SK-N-SH treated with all-trans-retinoic acid at 6 μM for 48 hours (cell line): Measurements from ENCODE around the gene DSTYK.

Experiments used
- ATAC-seq: fragments of 200-7000 bp; cut with Tn5 transposase; 3 replicates; pipeline ENCODE4 v1.9.1; 2020; ENCODE audit warnings: mild to moderate bottlenecking, moderate library complexity
- ARNTL ChIP-seq: fragments of 450-650 bp; formaldehyde crosslinking; IDR thresholded peaks from 2 replicates; pipeline ENCODE4 v1.5.0; 2020; ENCODE audit warnings: low read depth, mild to moderate bottlenecking, moderate library complexity, borderline replicate concordance
- CSDC2 ChIP-seq: fragments of 250-450 bp; sonication (Bioruptor Pico); IDR thresholded peaks from 2 replicates; pipeline ENCODE4 v1.5.0; 2020; ENCODE audit warnings: mild to moderate bottlenecking, moderate library complexity
- CSRNP3 ChIP-seq: fragments of 250-450 bp; sonication (Bioruptor Pico); IDR thresholded peaks from 2 replicates; pipeline ENCODE4 v1.5.1; 2021; ENCODE audit warnings: mild to moderate bottlenecking, moderate library complexity
- ESRRG ChIP-seq: fragments of 250-450 bp; sonication (Bioruptor Pico); IDR thresholded peaks from 2 replicates; pipeline ENCODE4 v1.6.1; 2021; ENCODE audit warnings: mild to moderate bottlenecking
- GLIS3 ChIP-seq: fragments of 250-450 bp; sonication (Bioruptor Pico); IDR thresholded peaks from 2 replicates; pipeline ENCODE4 v1.5.0; 2020; ENCODE audit warnings: mild to moderate bottlenecking, moderate library complexity
- ISL1 ChIP-seq: fragments of 250-450 bp; sonication (Bioruptor Pico); IDR thresholded peaks from 2 replicates; pipeline ENCODE4 v2.1.2; 2022; ENCODE audit warnings: mild to moderate bottlenecking, moderate library complexity
- OSR1 ChIP-seq: fragments of 250-450 bp; sonication (Bioruptor Pico); IDR thresholded peaks from 2 replicates; pipeline ENCODE4 v1.8.0; 2022; ENCODE audit warnings: moderate library complexity, mild to moderate bottlenecking, inconsistent platforms
- RARB ChIP-seq: fragments of 250-450 bp; sonication (Bioruptor Pico); IDR thresholded peaks from 2 replicates; pipeline ENCODE4 v1.8.0; 2021; ENCODE audit warnings: mild to moderate bottlenecking, moderate library complexity
- SNAI2 ChIP-seq: fragments of 250-450 bp; sonication (Bioruptor Pico); IDR thresholded peaks from 2 replicates; pipeline ENCODE4 v1.5.0; 2020; ENCODE audit warnings: mild to moderate bottlenecking, moderate library complexity
- TCF4 ChIP-seq: fragments of 250-450 bp; sonication (Bioruptor Pico); IDR thresholded peaks from 2 replicates; pipeline ENCODE4 v1.8.0; 2021; ENCODE audit warnings: mild to moderate bottlenecking, moderate library complexity, borderline replicate concordance
- TOX ChIP-seq: fragments of 250-450 bp; sonication (Bioruptor Pico); IDR thresholded peaks from 2 replicates; pipeline ENCODE4 v1.8.0; 2021; ENCODE audit warnings: mild to moderate bottlenecking, moderate library complexity, borderline replicate concordance
- ZC3H10 ChIP-seq: fragments of 250-450 bp; sonication (Bioruptor Pico); IDR thresholded peaks from 2 replicates; pipeline ENCODE4 v1.5.1; 2021; ENCODE audit warnings: mild to moderate bottlenecking, moderate library complexity
- ZFP3 ChIP-seq: fragments of 250-450 bp; sonication (Bioruptor Pico); IDR thresholded peaks from 2 replicates; pipeline ENCODE4 v1.5.0; 2020; ENCODE audit warnings: mild to moderate bottlenecking, moderate library complexity
- ZNF8 ChIP-seq: fragments of 450-650 bp; formaldehyde crosslinking; IDR thresholded peaks from 2 replicates; pipeline ENCODE4 v1.5.0; 2020; ENCODE audit warnings: mild to moderate bottlenecking, moderate library complexity
- TF ChIP-seq, protein P1 (sequence below): fragments of 250-450 bp; sonication (Bioruptor Pico); IDR thresholded peaks from 2 replicates; pipeline ENCODE4 v1.8.0; 2021; ENCODE audit warnings: low read depth, mild to moderate bottlenecking, moderate library complexity, borderline replicate concordance
- TF ChIP-seq, protein P2 (sequence below): fragments of 250-450 bp; sonication (Bioruptor Pico); IDR thresholded peaks from 2 replicates; pipeline ENCODE4 v1.8.0; 2020; ENCODE audit warnings: mild to moderate bottlenecking, moderate library complexity, borderline replicate concordance

The DSTYK gene

DNA sequence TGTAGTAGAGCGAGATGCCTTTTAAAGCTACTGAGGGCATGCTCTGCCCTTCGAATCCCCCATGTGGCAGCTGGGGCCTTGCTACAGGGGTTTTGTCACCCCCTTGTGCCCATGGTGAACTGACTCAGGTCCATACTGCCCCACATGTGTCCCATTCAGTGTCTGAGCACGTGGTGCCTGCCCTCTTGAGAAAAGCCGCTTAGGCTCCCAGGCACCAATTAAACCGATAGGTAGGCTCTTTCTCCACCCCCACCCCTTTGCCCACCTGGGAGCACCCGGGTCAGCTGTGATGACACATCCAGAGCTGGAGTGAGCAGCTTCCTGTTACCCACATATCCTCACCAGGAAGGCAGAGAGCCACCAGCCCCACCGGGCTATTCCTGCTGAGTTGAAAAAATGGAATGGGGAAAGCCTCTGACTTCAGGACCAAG lies 46.8 kb upstream of the DSTYK start:
- TF ChIP-seq ESRRG (CRISPR knock-in tag): no peak
- TF ChIP-seq, protein P1, sequence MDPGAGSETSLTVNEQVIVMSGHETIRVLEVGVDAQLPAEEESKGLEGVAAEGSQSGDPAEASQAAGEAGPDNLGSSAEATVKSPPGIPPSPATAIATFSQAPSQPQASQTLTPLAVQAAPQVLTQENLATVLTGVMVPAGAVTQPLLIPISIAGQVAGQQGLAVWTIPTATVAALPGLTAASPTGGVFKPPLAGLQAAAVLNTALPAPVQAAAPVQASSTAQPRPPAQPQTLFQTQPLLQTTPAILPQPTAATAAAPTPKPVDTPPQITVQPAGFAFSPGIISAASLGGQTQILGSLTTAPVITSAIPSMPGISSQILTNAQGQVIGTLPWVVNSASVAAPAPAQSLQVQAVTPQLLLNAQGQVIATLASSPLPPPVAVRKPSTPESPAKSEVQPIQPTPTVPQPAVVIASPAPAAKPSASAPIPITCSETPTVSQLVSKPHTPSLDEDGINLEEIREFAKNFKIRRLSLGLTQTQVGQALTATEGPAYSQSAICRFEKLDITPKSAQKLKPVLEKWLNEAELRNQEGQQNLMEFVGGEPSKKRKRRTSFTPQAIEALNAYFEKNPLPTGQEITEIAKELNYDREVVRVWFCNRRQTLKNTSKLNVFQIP (CRISPR knock-in tag): no peak
- TF ChIP-seq OSR1 (CRISPR knock-in tag): no peak
- TF ChIP-seq CSDC2 (CRISPR knock-in tag): no peak
- no peak for TF ChIP-seq RARB (CRISPR knock-in tag)
- no peak for ATAC-seq

DNA sequence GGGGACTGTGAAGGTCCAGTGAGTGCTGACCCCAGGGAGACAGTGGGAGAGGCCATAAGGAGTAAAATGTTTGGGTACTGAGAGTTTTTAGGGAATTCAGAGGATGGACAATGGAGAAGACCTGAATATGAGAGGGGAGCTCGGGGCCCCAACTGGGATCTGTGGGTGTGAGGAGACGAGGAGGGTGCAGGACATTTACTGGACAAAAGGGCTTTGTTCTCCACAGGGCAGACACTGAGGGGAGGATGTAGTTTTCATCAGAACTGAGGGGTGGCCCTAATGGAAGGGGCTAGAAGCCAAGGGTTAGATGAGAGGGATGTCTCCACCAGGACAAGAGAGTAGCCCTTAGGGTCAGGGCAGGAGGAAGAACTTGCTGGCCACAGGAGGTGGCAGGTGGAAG lies 46.2 kb upstream of the DSTYK start:
- TF ChIP-seq ARNTL (CRISPR knock-in tag) (no peak), ZNF8 (CRISPR knock-in tag) (no peak), TCF4 (CRISPR knock-in tag) (no peak)
- TF ChIP-seq, protein P2, sequence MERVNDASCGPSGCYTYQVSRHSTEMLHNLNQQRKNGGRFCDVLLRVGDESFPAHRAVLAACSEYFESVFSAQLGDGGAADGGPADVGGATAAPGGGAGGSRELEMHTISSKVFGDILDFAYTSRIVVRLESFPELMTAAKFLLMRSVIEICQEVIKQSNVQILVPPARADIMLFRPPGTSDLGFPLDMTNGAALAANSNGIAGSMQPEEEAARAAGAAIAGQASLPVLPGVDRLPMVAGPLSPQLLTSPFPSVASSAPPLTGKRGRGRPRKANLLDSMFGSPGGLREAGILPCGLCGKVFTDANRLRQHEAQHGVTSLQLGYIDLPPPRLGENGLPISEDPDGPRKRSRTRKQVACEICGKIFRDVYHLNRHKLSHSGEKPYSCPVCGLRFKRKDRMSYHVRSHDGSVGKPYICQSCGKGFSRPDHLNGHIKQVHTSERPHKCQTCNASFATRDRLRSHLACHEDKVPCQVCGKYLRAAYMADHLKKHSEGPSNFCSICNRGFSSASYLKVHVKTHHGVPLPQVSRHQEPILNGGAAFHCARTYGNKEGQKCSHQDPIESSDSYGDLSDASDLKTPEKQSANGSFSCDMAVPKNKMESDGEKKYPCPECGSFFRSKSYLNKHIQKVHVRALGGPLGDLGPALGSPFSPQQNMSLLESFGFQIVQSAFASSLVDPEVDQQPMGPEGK: no peak
- no peak for ATAC-seq

GRCh38 chr1:205256951-205257625 lies 45.6 kb upstream of the DSTYK start:
- ATAC-seq: no peak
- no peak for TF ChIP-seq CSDC2 (CRISPR knock-in tag)
- no peak for TF ChIP-seq OSR1 (CRISPR knock-in tag)
- TF ChIP-seq, protein P2: no peak
- TF ChIP-seq RARB (CRISPR knock-in tag): no peak
- TF ChIP-seq, all 23 proteins: peak for 0

- ATAC-seq: peak; percentile 96
- no peak for TF ChIP-seq TOX (CRISPR knock-in tag)
- TF ChIP-seq ISL1: no peak
These were observed 44.7 kb upstream of the DSTYK start for GRCh38 chr1:205255941-205256780.

DNA sequence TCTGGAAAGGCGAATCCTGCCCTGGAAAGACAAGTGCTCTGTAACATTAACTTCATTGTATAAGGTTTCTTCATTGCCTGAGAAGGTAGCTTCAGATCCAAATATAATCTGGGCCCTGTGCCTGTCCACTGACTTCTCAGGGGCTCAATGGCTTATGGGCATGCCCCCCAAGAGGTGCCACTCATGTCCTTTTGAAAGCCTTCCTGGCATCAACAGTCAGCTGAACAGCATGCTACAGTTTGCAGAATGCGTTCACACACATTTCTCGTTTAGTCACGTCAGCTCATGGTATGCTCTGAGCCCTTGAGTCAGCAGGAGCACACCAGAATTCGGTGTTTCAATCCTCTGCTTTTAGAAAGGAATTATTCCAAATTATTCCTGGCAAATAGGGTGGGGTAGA lies 40.1 kb upstream of the DSTYK start:
- TF ChIP-seq OSR1 (CRISPR knock-in tag): no peak
- TF ChIP-seq, protein P2: no peak
- no peak for TF ChIP-seq GLIS3
- TF ChIP-seq TCF4 (CRISPR knock-in tag): no peak
- TF ChIP-seq TOX (CRISPR knock-in tag): no peak
- TF ChIP-seq, protein P1 (CRISPR knock-in tag): no peak
- no peak for TF ChIP-seq ZFP3 (CRISPR knock-in tag)
- TF ChIP-seq ESRRG (CRISPR knock-in tag): no peak
- no peak for TF ChIP-seq CSRNP3 (CRISPR knock-in tag)
- no peak for TF ChIP-seq ZC3H10 (CRISPR knock-in tag)
- TF ChIP-seq ISL1: no peak
- TF ChIP-seq ARNTL (CRISPR knock-in tag): no peak
- no peak for TF ChIP-seq SNAI2 (CRISPR knock-in tag)
- ATAC-seq: no peak
